Dendritic cell treated with granulocyte-macrophage colony-stimulating factor and Interleukin-4, amounts not matched to agents 40 ng/mL and 50 ng/mL, for 4 days (primary cell): Measurements from ENCODE around the gene BTF3.
"Not testable (repeated sequence)": the region's sequence is repeated elsewhere in the genome, so short reads cannot be mapped to it uniquely, and the experiment has no call there.

ENCODE experiments used
- H3K27ac Mint-ChIP-seq: one replicate; pipeline ENCODE4 v1.8.0; 2022; ENCODE audit warnings: mild to moderate bottlenecking, mixed read lengths
- H3K27me3 Mint-ChIP-seq: one replicate; pipeline ENCODE4 v1.8.0; 2022; ENCODE audit warnings: mild to moderate bottlenecking, mixed read lengths
- H3K36me3 Mint-ChIP-seq: one replicate; pipeline ENCODE4 v1.8.0; 2022; ENCODE audit warnings: low read depth, mixed read lengths
- H3K4me1 Mint-ChIP-seq: one replicate; pipeline ENCODE4 v1.8.0; 2022; ENCODE audit warnings: low read depth, mixed read lengths
- H3K4me3 Mint-ChIP-seq: one replicate; pipeline ENCODE4 v1.8.0; 2022; ENCODE audit warnings: mild to moderate bottlenecking, moderate library complexity, mixed read lengths
- H3K9me3 Mint-ChIP-seq: one replicate; pipeline ENCODE4 v1.8.0; 2022; ENCODE audit warnings: mixed read lengths
- intact Hi-C: fragments of 100-400 bp; cut with micrococcal nuclease; formaldehyde crosslinking; loops from one replicate; pipeline ENCODE4 v1.15.0; 2022

Gene BTF3

DNA sequence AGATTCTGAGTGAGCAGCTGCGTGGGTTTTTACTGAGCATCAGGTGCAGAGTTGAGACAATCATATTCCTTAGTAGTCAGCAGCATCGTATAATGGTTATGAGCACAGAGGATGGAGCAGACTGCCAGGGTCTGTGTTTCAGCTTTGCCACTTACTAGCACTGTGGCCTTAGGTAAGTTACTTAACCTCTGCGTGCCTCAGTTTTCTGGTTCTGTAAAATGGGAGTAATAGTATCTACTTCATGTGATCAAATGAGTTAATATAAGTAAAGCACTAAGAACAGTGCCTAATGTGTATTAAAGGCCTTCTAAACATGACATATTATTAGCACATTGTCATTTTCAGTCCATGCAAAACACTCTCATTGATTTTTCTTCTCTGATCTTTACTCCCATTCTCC, 4.8 kb upstream of the BTF3 start:
- peaks cover 10% of the 10 kb centered on the region for H3K27me3 Mint-ChIP-seq
- no peak overlapping the region for H3K27ac Mint-ChIP-seq
- intact Hi-C loops, result no loop called here
- peaks cover 6% of the 10 kb centered on the region for H3K4me1 Mint-ChIP-seq
- H3K4me3 Mint-ChIP-seq, result no peak overlapping the region
- no peaks in the 10 kb centered on the region for H3K9me3 Mint-ChIP-seq
- H3K36me3 Mint-ChIP-seq, result peaks cover 6% of the 10 kb centered on the region

DNA sequence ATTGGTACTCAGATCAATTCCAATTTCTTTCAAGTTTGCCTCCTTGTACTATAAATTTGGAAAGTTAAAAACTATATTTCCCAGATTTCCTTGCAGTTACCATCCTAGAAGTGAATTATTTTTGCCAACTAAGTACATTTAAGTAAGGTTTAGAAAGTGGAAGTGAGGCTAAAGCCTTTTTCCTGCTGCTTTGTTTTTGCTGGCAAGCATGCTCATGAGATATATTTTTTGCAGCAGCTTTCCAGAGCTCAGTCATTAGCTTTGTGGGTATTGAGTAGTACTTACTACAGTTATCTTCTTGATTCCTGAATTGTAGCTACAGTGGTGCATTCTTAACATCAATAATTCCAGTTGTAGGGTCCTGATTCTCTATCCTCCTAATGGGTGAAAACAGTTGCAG, 3.5 kb upstream of the BTF3 start:
- H3K4me1 Mint-ChIP-seq, result peaks cover 15% of the 10 kb centered on the region
- H3K9me3 Mint-ChIP-seq, result no peaks in the 10 kb centered on the region
- peaks cover 10% of the 10 kb centered on the region for H3K27me3 Mint-ChIP-seq
- no peak overlapping the region for H3K27ac Mint-ChIP-seq
- intact Hi-C loops, result no loop called here
- H3K36me3 Mint-ChIP-seq, result peaks cover 19% of the 10 kb centered on the region
- no peak overlapping the region for H3K4me3 Mint-ChIP-seq

DNA sequence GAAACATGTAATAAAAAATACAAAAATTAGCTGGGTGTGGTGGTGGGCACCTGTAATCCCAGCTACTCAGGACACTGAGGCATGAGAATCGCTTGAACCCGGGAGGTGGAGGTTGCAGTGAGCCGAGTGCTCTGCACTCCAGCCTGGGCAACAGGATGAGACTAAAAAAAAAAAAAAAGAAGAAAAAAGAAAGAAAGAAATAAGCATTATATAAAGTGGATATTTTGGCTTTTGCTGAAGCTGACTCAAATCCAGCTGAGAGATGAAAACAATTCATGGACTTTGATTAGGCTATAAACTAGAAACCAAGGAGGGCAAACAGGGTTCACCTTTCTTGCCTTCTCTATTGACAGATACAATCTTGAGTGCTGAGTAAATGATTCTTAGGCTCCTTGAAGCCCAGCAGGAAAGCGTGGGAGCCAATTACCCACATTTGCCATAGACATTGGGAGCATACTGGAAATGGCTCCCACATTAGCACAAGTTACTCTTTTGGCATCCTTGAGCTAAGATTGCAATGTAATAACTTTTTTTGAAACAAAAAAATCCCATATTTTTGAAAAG, 2.4 kb upstream of the BTF3 start:
- H3K27me3 Mint-ChIP-seq, result peaks cover 10% of the 10 kb centered on the region
- no peak overlapping the region for H3K4me3 Mint-ChIP-seq
- H3K9me3 Mint-ChIP-seq, result no peaks in the 10 kb centered on the region
- H3K36me3 Mint-ChIP-seq, result peaks cover 29% of the 10 kb centered on the region
- peaks cover 23% of the 10 kb centered on the region for H3K4me1 Mint-ChIP-seq
- H3K27ac Mint-ChIP-seq, result no peak overlapping the region
- intact Hi-C loops, result no loop called here

DNA sequence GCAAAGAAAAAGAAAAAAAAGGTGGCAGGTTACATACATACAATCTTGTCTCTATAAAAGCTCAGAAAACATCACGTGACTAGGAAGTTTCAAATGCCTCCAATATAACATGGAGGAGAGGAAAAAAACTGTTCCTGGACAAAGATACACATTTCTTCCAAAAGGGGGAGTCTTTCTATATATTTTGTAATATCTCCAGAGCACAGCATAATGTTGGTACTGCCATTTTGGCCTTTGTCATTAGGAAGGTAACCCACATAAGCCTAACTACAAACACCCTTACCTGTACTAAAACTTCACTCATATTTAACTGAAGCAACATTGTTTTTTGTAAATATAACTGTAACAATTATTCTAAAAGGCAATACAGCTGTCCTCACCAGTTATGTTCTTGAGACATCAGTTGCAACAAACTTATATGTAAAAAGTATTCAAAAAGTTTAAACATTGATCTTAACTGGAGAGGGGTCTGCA, 1.2 kb upstream of the BTF3 start:
- H3K4me3 Mint-ChIP-seq, result no peak overlapping the region

GRCh38 chr5:73497497-73498056, 665 bp upstream of the BTF3 start:
- Mint-ChIP-seq H3K4me3 (peak overlapping the region; percentile 95), H3K4me1 (peaks cover 31% of the 10 kb centered on the region), H3K9me3 (no peaks in the 10 kb centered on the region), H3K36me3 (peaks cover 46% of the 10 kb centered on the region), H3K27me3 (peaks cover 10% of the 10 kb centered on the region), H3K27ac (peak overlapping the region; percentile 99)
- intact Hi-C loops, result loop anchor here (1.0 kb wide), 1 partner anchor 68 kb away; the partner anchor contains the start of genes ANKRA2 and UTP15

More for the DNA sequence above, 1.2 kb upstream of the BTF3 start:
- intact Hi-C loops, result no loop called here
- Mint-ChIP-seq H3K4me1 (peaks cover 31% of the 10 kb centered on the region), H3K36me3 (peaks cover 41% of the 10 kb centered on the region), H3K9me3 (no peaks in the 10 kb centered on the region), H3K27ac (no peak overlapping the region), H3K27me3 (peaks cover 10% of the 10 kb centered on the region)

GRCh38 chr5:73499187-73499586, 945 bp downstream of the BTF3 start:
- Mint-ChIP-seq H3K4me3 (peak overlapping the region; percentile 95), H3K27ac (peak overlapping the region; percentile 99), H3K27me3 (peaks cover 7% of the 10 kb centered on the region), H3K36me3 (peaks cover 62% of the 10 kb centered on the region), H3K9me3 (no peaks in the 10 kb centered on the region), H3K4me1 (peaks cover 31% of the 10 kb centered on the region)
- intact Hi-C loops, result no loop called here

DNA sequence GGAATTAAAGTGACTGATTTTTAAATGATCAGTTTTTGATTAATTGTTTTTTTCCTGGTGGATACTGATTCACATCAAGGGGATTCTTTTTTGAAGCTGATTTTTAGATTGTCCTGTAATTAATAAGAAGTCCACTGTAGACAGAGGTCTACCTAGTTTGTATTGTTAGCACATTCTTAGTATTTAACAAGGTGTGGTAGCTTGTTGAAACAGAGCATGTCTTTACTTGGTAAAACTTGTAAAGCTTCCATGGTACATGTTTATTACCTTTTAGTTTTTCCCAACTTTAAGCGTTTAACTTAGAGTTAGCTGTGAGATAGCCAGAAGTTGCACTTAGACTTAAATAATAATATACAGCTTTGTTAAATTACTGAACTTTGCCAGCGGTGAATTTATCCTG, 1.5 kb downstream of the BTF3 start:
- intact Hi-C loops, result no loop called here
- peak overlapping the region; percentile 99 for H3K27ac Mint-ChIP-seq
- H3K36me3 Mint-ChIP-seq, result peaks cover 68% of the 10 kb centered on the region
- peak overlapping the region; percentile 95 for H3K4me3 Mint-ChIP-seq
- peaks cover 5% of the 10 kb centered on the region for H3K27me3 Mint-ChIP-seq
- peaks cover 31% of the 10 kb centered on the region for H3K4me1 Mint-ChIP-seq
- no peaks in the 10 kb centered on the region for H3K9me3 Mint-ChIP-seq

DNA sequence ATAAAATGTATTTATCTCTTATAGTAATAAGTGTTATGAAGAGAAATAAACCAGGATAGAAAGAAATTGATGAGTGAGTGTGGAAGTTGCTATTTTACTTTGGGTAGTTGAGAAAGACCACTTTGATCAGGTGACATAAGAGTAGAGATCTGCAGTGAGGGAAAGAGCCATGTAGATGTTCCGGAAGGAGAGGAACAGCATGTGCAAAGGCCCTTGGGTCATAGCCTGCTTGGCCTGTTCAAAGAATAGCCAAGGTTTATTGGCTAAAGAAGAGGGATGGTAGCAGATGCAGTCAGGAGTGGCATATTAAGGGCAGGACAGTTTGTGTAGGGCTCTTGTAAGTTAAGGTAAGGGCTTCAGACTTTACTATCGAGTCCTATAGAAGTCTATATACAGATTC, 3.2 kb downstream of the BTF3 start:
- H3K27me3 Mint-ChIP-seq, result no peaks in the 10 kb centered on the region
- peaks cover 31% of the 10 kb centered on the region for H3K4me1 Mint-ChIP-seq
- H3K27ac Mint-ChIP-seq, result no peak overlapping the region
- intact Hi-C loops, result no loop called here
- no peak overlapping the region for H3K4me3 Mint-ChIP-seq
- peaks cover 81% of the 10 kb centered on the region for H3K36me3 Mint-ChIP-seq
- H3K9me3 Mint-ChIP-seq, result no peaks in the 10 kb centered on the region

DNA sequence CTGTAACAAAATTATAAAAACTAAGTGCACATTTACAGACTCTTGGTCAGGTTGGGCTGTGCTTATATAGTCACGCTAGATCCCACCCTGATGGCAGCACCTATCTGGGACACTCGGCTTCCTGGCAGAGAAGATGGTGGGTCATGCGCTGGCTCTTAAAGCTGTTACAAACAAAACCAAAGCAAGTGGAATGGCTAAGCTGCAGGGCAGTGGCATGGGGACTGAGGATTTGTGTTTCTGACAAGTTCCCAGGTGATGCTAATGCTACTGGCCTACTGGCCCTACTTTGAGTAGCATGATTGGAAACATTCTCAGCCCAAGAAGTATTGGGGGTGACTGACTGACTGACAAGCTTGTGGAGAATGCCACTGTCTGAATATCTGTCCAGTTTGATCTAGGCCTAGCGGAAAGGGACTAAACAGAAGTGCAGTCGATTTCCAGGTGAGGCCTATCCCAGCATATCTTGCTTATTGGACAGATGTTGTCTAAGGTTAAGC, 8.3 kb downstream of the BTF3 start:
- Mint-ChIP-seq H3K4me1 (peaks cover 2% of the 10 kb centered on the region), H3K4me3 (no peak overlapping the region), H3K27me3 (no peaks in the 10 kb centered on the region), H3K36me3 (peaks cover 55% of the 10 kb centered on the region), H3K27ac (no peak overlapping the region), H3K9me3 (no peaks in the 10 kb centered on the region)
- intact Hi-C loops, result no loop called here

- intact Hi-C loops, result no loop called here
- Mint-ChIP-seq H3K36me3 (peaks cover 49% of the 10 kb centered on the region), H3K9me3 (no peaks in the 10 kb centered on the region), H3K4me3 (no peak overlapping the region), H3K27ac (no peak overlapping the region), H3K4me1 (no peaks in the 10 kb centered on the region), H3K27me3 (no peaks in the 10 kb centered on the region)
Observed at GRCh38 chr5:73507062-73507461, 8.8 kb downstream of the BTF3 start.

GRCh38 chr5:73508521-73508920, 10.3 kb downstream of the BTF3 start:
- peaks cover 34% of the 10 kb centered on the region for H3K36me3 Mint-ChIP-seq
- H3K27ac Mint-ChIP-seq, intact Hi-C loops, H3K4me3 Mint-ChIP-seq, H3K27me3 Mint-ChIP-seq, H3K4me1 Mint-ChIP-seq, H3K9me3 Mint-ChIP-seq: not testable (repeated sequence)

DNA sequence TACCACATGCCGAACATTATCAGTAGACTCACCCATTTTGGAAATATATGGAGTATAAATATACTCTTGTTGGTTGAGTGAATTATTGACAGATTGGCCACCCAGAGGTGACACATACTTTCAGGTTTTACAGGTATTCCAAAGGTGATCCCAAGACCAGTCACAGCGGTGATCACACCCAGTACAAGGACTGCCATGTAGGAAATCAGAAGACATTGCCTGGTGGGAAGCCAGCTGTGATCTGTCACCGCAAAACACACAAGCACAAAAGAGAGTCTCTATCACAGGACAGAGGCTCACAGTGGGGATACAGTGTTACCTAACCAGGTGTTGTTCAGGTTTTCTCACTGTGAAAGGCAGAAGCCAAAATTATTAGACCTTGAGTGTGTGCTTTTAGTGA, 15.8 kb downstream of the BTF3 start:
- Mint-ChIP-seq H3K36me3 (no peaks in the 10 kb centered on the region), H3K27ac (no peak overlapping the region), H3K9me3 (no peaks in the 10 kb centered on the region), H3K27me3 (no peaks in the 10 kb centered on the region), H3K4me1 (peaks cover 7% of the 10 kb centered on the region), H3K4me3 (no peak overlapping the region)
- intact Hi-C loops, result no loop called here

DNA sequence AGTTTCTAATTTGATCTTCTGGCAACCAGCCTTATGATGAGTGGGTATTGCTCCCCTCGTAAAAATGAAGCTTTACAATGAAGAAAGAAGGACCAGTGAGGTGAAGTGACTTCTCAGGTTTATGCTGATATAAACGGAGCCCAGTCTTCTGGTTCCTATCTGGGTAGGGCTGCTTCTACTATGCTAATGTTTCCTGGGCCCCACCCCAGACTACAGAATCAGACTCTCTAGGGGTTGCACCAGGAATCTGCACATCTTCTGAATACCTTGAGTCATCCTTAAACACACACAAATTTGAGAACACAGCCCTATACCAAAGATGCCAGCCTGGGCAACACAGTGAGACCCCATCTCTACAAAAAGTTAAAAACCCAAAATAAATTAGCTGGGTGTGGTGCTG, 16.2 kb downstream of the BTF3 start:
- no peaks in the 10 kb centered on the region for H3K27me3 Mint-ChIP-seq
- intact Hi-C loops, result no loop called here
- H3K36me3 Mint-ChIP-seq, result no peaks in the 10 kb centered on the region
- H3K9me3 Mint-ChIP-seq, result no peaks in the 10 kb centered on the region
- H3K4me3 Mint-ChIP-seq, result no peak overlapping the region
- no peak overlapping the region for H3K27ac Mint-ChIP-seq
- peaks cover 11% of the 10 kb centered on the region for H3K4me1 Mint-ChIP-seq

- H3K4me1 Mint-ChIP-seq, result peaks cover 16% of the 10 kb centered on the region
- no peaks in the 10 kb centered on the region for H3K9me3 Mint-ChIP-seq
- H3K36me3 Mint-ChIP-seq, result no peaks in the 10 kb centered on the region
- no peak overlapping the region for H3K27ac Mint-ChIP-seq
- no peak overlapping the region for H3K4me3 Mint-ChIP-seq
- intact Hi-C loops, result no loop called here
- H3K27me3 Mint-ChIP-seq, result no peaks in the 10 kb centered on the region
Observed at GRCh38 chr5:73515232-73515631, 17.0 kb downstream of the BTF3 start.
